Measurements from ENCODE around the gene MT2A. TPM values are rescaled to one million over a fixed set of nuclear protein-coding genes. Genes with fewer than 3 reads are reported as not detected.

MT2A gene
- total and polyA plus RNA-seq, 2 of the 4 experiments (the other 2 are of a cell fraction): 25.5 to 621 TPM

DNA sequence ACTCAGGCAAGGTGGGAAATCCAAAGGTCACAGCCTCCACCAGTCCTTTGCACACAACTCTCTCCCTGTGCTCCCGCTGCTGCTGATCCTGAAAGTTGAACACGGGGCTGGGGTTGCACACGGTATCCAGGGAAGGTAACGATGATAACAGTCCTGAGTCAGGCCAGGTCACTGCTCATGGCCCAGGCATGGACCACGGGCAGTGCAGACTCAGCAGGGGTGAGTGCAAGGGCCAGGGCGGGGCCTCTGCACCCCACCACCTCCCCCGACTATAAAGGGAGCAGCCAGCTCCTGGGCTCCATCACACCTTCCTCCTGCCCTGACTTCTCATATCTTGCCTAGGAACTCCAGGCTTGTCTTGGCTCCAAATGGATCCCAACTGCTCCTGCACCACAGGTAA lies 43.2 kb downstream of the MT2A start, which contains the start of gene MT1B:
Gene MT1B (plus strand): TSS at position 301 of the 400 bp plus-strand sequence. CDS start 68 bp downstream, at position 369.
- H3K9me1 ChIP-seq (ENCODE audit: insufficient read depth, low read length): 0 out of 2 replicates have a peak, but pooled peaks cover 3% of the 10 kb centered on the region
- intact Hi-C loops (cut with micrococcal nuclease) (no loop called here), dilution Hi-C loops (cut with HindIII; ENCODE audit: low sequenced_read_pairs, unreplicated experiment) (no loop called here), in situ Hi-C loops (cut with MboI; ENCODE audit: low sequenced_read_pairs) (no loop called here)
- H2AK5ac ChIP-seq (ENCODE audit: low read depth, low read length): no peak within 1 kb of the TSS
- no peaks in the 10 kb centered on the region for H3K36me3 ChIP-seq (ENCODE audit: control insufficient read depth, insufficient read depth, low read length)
- H2AFZ ChIP-seq (replicated peaks; ENCODE audit: low read length, poor library complexity): no peak within 1 kb of the TSS
- no peak within 1 kb of the TSS for H3K9ac ChIP-seq (ENCODE audit: low read depth, low read length)
- no peak within 1 kb of the TSS for H2AK9ac ChIP-seq (replicated peaks; ENCODE audit: low read depth, low read length, poor library complexity)
- 80% methylated on average over 1 of the region's 7 CpGs; no CpG with 5 or more reads in 1 of the 2 experiments for WGBS, 2 experiments (ENCODE audit: extremely low coverage in 2 of 2, insufficient read length in 1 of 2)
- no peak within 1 kb of the TSS for H4K8ac ChIP-seq (ENCODE audit: low read depth in 2 of 2, low read length in 2 of 2)
- H3K4ac ChIP-seq (ENCODE audit: low read depth, low read length): no peak within 1 kb of the TSS
- H2BK120ac ChIP-seq (ENCODE audit: low read depth, low read length): no peak within 1 kb of the TSS
- H2BK15ac ChIP-seq (ENCODE audit: low read depth, low read length): no peak within 1 kb of the TSS
- CTCF ChIA-PET: no interaction called here
- POLR2A ChIA-PET (ENCODE audit: unreplicated experiment): no interaction called here
- H3K4me2 ChIP-seq (ENCODE audit: low read depth, low read length): no peak within 1 kb of the TSS
- no peak within 1 kb of the TSS for H3K27ac ChIP-seq (ENCODE audit: insufficient read depth, low read length)
- no peak within 1 kb of the TSS for H2BK5ac ChIP-seq (ENCODE audit: low read depth, low read length, poor library complexity, severe bottlenecking)
- H3K4me3 ChIP-seq (ENCODE audit: insufficient read depth, low read depth, low read length): no peak within 1 kb of the TSS
- H3K23ac ChIP-seq (ENCODE audit: low read depth, low read length): no peak within 1 kb of the TSS
- no peaks in the 10 kb centered on the region for H3K9me3 ChIP-seq (ENCODE audit: control insufficient read depth, insufficient read depth, low read length)
- H4K5ac ChIP-seq (ENCODE audit: low read depth, low read length): no peak within 1 kb of the TSS
- H3K4me1 ChIP-seq (ENCODE audit: control insufficient read depth, insufficient read depth, low read length): no peaks in the 10 kb centered on the region
- no peaks in the 10 kb centered on the region for H3K79me1 ChIP-seq (ENCODE audit: low read depth in 1 of 2, low read length in 2 of 2)
- TF ChIP-seq, protein P1, sequence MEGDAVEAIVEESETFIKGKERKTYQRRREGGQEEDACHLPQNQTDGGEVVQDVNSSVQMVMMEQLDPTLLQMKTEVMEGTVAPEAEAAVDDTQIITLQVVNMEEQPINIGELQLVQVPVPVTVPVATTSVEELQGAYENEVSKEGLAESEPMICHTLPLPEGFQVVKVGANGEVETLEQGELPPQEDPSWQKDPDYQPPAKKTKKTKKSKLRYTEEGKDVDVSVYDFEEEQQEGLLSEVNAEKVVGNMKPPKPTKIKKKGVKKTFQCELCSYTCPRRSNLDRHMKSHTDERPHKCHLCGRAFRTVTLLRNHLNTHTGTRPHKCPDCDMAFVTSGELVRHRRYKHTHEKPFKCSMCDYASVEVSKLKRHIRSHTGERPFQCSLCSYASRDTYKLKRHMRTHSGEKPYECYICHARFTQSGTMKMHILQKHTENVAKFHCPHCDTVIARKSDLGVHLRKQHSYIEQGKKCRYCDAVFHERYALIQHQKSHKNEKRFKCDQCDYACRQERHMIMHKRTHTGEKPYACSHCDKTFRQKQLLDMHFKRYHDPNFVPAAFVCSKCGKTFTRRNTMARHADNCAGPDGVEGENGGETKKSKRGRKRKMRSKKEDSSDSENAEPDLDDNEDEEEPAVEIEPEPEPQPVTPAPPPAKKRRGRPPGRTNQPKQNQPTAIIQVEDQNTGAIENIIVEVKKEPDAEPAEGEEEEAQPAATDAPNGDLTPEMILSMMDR (conservative IDR thresholded peaks at IDR 0.05; ENCODE audit: low read depth, low read length): no peak
- TF ChIP-seq, protein P2, sequence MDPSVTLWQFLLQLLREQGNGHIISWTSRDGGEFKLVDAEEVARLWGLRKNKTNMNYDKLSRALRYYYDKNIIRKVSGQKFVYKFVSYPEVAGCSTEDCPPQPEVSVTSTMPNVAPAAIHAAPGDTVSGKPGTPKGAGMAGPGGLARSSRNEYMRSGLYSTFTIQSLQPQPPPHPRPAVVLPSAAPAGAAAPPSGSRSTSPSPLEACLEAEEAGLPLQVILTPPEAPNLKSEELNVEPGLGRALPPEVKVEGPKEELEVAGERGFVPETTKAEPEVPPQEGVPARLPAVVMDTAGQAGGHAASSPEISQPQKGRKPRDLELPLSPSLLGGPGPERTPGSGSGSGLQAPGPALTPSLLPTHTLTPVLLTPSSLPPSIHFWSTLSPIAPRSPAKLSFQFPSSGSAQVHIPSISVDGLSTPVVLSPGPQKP (IDR thresholded peaks at IDR 0.05; ENCODE audit: borderline replicate concordance, low read depth, low read length): no peak
- TF ChIP-seq NFE2L2 (IDR thresholded peaks at IDR 0.05; ENCODE audit: low read depth, low read length) (no peak), RFX5 (IDR thresholded peaks at IDR 0.05; ENCODE audit: low read depth, low read length) (no peak), MXI1 (IDR thresholded peaks at IDR 0.05; ENCODE audit: borderline replicate concordance, low read depth, low read length) (no peak), CHD1 (IDR thresholded peaks at IDR 0.05; ENCODE audit: low read depth, low read length) (no peak), SMC3 (IDR thresholded peaks at IDR 0.05; ENCODE audit: low read depth, low read length) (no peak), RCOR1 (IDR thresholded peaks at IDR 0.05; ENCODE audit: insufficient replicate concordance, low read length) (no peak), MAFK (IDR thresholded peaks at IDR 0.05; ENCODE audit: low read depth, low read length) (no peak), POLR2A (IDR thresholded peaks at IDR 0.05; ENCODE audit: low read depth, low read length) (no peak), RAD21 (IDR thresholded peaks at IDR 0.05; ENCODE audit: low read length) (no peak)
- peaks cover 76% of the 10 kb centered on the region for H3K27me3 ChIP-seq (ENCODE audit: control insufficient read depth, insufficient read depth, low read length)
- no peak within 1 kb of the TSS for H4K91ac ChIP-seq (ENCODE audit: insufficient read depth, low read depth, low read length)
- no peak within 1 kb of the TSS for H3K56ac ChIP-seq (ENCODE audit: extremely low read depth, insufficient read depth, low read length)
- ATAC-seq (ENCODE audit: low read depth) (no peak), DNase-seq (no peak)
- no peak within 1 kb of the TSS for H3K18ac ChIP-seq (ENCODE audit: low read depth, low read length)
- H2BK20ac ChIP-seq (ENCODE audit: low read depth, low read length): no peak within 1 kb of the TSS
- BruUV-seq (replicated peaks): no TSS peak
- no peaks in the 10 kb centered on the region; the same call in 1 of the 2 replicates for H4K20me1 ChIP-seq (ENCODE audit: insufficient read depth, low read length)
- H3K14ac ChIP-seq (replicated peaks; ENCODE audit: low read depth, low read length): no peak within 1 kb of the TSS
